ENCODE results near the gene CHST15.
A peak's percentile ranks its signal among the peaks of the same experiment; 100 is the strongest.

CHST15 gene

DNA sequence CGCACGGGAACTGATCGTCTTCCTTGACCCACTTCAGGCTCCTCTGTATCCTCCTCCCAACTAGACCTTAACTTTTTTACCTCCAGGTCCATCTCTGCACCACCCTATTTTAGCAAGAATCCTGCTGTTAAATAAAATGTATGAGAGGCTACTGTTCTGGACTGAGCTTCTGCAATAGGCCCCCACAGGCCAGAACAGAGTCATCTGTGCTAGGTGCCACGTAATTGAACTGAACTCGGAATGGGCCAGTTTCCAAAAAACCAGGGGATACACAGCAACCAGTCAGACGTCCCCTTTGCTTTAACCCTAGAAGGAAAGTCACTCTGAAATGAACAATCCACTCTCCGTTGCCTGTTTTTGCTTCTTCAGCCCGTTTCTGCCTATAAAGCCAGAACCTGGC is 71.3 kb downstream of the CHST15 start:
- Histone ChIP-seq H3K36me3 (ENCODE audit: control insufficient read depth, insufficient read depth, low read length) (0 out of 2 replicates have a peak, but pooled peaks cover 3% of the 10 kb centered on the region), H3K9ac (ENCODE audit: low read length) (no peak overlapping the region), H3K9me3 (ENCODE audit: control insufficient read depth, insufficient read depth, low read depth, low read length) (no peaks in the 10 kb centered on the region), H3K27me3 (ENCODE audit: control insufficient read depth, insufficient read depth, low read length) (no peaks in the 10 kb centered on the region), H3K4me3 (ENCODE audit: low read depth, low read length) (no peak overlapping the region), H3K27ac (ENCODE audit: low read depth, low read length) (peak overlapping the region; percentile 81), H3K4me1 (ENCODE audit: control insufficient read depth, insufficient read depth, low read length) (peaks cover 54% of the 10 kb centered on the region)

DNA sequence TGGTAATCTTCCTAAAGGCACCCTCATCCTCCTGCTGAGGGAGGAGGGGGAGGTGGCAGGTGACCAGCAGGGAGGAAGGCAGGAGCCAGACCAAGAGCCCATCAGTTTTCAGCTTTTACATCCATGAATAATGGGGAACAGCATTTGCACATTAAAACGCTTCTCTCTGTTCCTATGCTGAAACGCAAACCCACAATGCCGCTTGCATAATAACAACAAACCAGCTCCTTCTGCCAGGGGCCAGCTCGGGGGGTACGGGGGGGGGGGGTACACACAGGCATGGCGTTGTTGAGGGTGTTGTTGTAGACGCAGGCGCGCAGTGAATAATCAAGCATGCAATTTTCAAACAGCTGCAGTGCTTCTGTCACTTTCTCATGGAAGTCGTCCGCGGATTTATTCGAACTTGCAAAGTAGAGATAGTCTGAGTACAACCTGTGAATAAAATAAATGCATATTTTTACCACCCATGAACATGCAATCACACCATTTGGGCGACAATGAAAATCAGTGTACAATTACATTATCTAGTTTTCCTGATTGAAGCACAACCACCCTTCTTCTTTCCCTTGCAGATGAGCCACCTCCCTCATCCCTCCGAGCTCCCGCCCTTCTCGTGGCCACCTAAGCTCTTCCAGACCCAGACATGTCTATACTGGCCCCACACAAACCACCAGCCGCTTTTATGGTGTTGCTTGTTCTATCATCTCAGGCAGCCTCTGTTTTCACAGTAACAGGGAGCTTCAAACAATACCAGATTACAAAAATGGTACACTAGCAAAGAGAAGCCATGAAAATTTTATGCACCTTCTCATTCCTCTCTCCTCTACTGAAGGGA is 72.2 kb downstream of the CHST15 start:
- Histone ChIP-seq H3K4me1 (ENCODE audit: control insufficient read depth, insufficient read depth, low read length) (peaks cover 54% of the 10 kb centered on the region), H3K36me3 (ENCODE audit: control insufficient read depth, insufficient read depth, low read length) (0 out of 2 replicates have a peak, but pooled peaks cover 3% of the 10 kb centered on the region), H3K9ac (ENCODE audit: low read length) (peak overlapping the region; percentile 34), H3K27me3 (ENCODE audit: control insufficient read depth, insufficient read depth, low read length) (no peaks in the 10 kb centered on the region), H3K27ac (ENCODE audit: low read depth, low read length) (peak overlapping the region; percentile 81), H3K9me3 (ENCODE audit: control insufficient read depth, insufficient read depth, low read depth, low read length) (no peaks in the 10 kb centered on the region), H3K4me3 (ENCODE audit: low read depth, low read length) (peak overlapping the region; percentile 31)

DNA sequence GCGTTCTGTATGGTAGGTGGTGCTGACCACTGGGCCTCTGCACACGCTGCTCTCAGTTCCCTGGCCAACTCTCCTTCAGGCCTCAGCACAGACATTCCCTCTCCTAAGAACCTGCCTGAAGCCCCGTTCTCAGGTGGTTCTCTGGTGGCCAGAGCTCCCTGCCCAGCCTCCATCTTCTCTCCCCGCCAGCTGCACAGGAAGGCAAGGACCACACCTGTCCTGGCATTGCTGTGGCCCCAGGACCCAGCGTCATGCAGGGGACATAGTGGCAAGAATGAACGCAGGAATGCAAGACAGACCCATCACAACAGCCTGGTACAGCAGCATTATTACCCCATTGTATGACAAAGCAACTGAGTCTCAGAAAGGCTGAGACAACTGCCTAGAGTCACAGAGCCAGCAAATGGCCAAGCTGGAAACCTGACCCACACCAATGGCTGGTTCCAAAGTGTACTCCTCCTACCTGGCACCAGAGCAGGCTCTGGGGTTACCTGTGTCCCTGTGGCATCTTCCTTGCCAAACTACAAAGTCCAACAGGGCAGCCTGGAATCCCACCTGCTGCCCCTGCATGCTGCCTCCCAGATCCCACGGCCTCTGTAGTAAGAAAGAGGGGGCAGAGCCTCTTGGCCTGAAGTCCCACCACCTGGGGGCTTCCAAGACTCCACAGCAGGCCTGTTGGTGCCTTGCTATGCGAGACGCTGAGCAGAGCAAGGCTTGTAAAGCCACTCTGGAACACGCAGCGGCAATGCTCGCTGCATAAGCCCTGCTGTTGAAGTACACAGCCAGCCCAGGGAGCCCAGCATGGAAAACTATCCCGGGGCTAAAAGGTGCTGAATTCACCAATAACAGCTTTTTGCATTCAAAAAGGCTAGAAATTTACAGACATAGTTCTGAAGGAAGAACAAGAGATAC is 73.3 kb downstream of the CHST15 start:
- peak overlapping the region; percentile 31 for H3K4me3 ChIP-seq (ENCODE audit: low read depth, low read length)
- no peaks in the 10 kb centered on the region for H3K27me3 ChIP-seq (ENCODE audit: control insufficient read depth, insufficient read depth, low read length)
- H3K9me3 ChIP-seq (ENCODE audit: control insufficient read depth, insufficient read depth, low read depth, low read length): no peaks in the 10 kb centered on the region
- H3K4me1 ChIP-seq (ENCODE audit: control insufficient read depth, insufficient read depth, low read length): peaks cover 62% of the 10 kb centered on the region
- H3K27ac ChIP-seq (ENCODE audit: low read depth, low read length): peak overlapping the region; percentile 81
- H3K36me3 ChIP-seq (ENCODE audit: control insufficient read depth, insufficient read depth, low read length): 0 out of 2 replicates have a peak, but pooled peaks cover 3% of the 10 kb centered on the region
- H3K9ac ChIP-seq (ENCODE audit: low read length): peak overlapping the region; percentile 64

DNA sequence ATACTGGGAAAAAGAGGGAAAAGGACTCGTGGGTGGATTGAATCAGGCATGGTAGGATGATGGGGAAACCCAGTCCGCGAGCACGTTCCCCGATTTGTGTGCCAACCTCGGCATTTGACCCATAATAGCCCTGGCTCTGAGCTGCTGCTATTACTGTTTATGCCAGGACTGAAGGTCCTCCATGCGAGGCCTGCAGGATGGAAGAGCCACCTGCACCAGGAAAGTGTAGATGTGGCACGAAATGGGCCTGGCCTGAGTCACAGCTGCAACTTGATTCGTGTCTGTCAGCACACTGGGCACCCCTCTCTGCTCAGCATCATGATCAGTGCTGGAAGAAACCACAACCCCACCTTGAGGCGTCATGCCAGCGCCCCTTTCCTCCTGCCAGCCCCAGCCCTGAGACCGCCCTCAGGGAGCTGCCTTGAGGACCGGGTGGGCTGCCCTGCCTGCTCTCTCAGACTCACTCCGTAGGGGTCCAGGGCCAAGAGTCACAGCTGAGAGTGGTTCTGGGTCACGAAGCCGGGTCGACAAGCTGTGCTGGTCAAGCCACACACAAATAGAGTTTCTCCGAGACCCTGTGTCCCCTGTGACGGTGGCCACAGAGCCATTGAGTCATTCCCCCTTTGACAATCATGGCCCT is 74.4 kb downstream of the CHST15 start:
- Histone ChIP-seq H3K27ac (ENCODE audit: low read depth, low read length) (no peak overlapping the region), H3K9me3 (ENCODE audit: control insufficient read depth, insufficient read depth, low read depth, low read length) (peaks cover 1% of the 10 kb centered on the region; the same call in 1 of the 2 replicates), H3K4me3 (ENCODE audit: low read depth, low read length) (no peak overlapping the region), H3K27me3 (ENCODE audit: control insufficient read depth, insufficient read depth, low read length) (no peaks in the 10 kb centered on the region), H3K4me1 (ENCODE audit: control insufficient read depth, insufficient read depth, low read length) (peaks cover 62% of the 10 kb centered on the region), H3K9ac (ENCODE audit: low read length) (no peak overlapping the region), H3K36me3 (ENCODE audit: control insufficient read depth, insufficient read depth, low read length) (0 out of 2 replicates have a peak, but pooled peaks cover 6% of the 10 kb centered on the region)

DNA sequence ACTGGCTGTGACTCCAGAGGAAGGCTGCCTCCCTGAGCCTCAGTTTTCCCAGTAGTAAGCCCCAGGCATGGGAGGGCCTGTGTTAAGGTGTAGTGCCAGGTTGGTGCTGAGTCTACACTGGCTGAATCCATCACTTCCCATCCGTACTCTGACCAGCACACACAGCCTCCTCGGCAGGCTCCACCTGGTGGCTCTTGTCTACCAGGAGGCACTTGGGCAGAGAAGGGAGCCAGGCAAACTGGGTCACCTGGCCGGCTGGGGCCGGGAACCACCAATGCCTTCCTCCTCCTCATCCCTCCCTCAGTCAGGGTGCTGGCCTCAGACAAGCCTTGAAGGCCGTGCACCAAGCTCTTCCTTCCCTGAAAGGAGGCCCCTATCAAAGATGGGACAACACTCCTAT is 75.7 kb downstream of the CHST15 start:
- H3K4me1 ChIP-seq (ENCODE audit: control insufficient read depth, insufficient read depth, low read length): peaks cover 62% of the 10 kb centered on the region
- no peak overlapping the region for H3K9ac ChIP-seq (ENCODE audit: low read length)

GRCh38 chr10:124016804-124017375 is 76.5 kb downstream of the CHST15 start:
- H3K36me3 ChIP-seq (ENCODE audit: control insufficient read depth, insufficient read depth, low read length): 0 out of 2 replicates have a peak, but pooled peaks cover 8% of the 10 kb centered on the region
- no peak overlapping the region for H3K27ac ChIP-seq (ENCODE audit: low read depth, low read length)
- H3K9me3 ChIP-seq (ENCODE audit: control insufficient read depth, insufficient read depth, low read depth, low read length): peaks cover 11% of the 10 kb centered on the region
- H3K4me3 ChIP-seq (ENCODE audit: low read depth, low read length): no peak overlapping the region
- no peaks in the 10 kb centered on the region for H3K27me3 ChIP-seq (ENCODE audit: control insufficient read depth, insufficient read depth, low read length)
- peaks cover 56% of the 10 kb centered on the region for H3K4me1 ChIP-seq (ENCODE audit: control insufficient read depth, insufficient read depth, low read length)
- H3K9ac ChIP-seq (ENCODE audit: low read length): no peak overlapping the region

More for the DNA sequence above, 75.7 kb downstream of the CHST15 start:
- no peak overlapping the region for H3K27ac ChIP-seq (ENCODE audit: low read depth, low read length)
- H3K4me3 ChIP-seq (ENCODE audit: low read depth, low read length): no peak overlapping the region
- 0 out of 2 replicates have a peak, but pooled peaks cover 7% of the 10 kb centered on the region for H3K36me3 ChIP-seq (ENCODE audit: control insufficient read depth, insufficient read depth, low read length)
- H3K27me3 ChIP-seq (ENCODE audit: control insufficient read depth, insufficient read depth, low read length): no peaks in the 10 kb centered on the region
- peaks cover 11% of the 10 kb centered on the region for H3K9me3 ChIP-seq (ENCODE audit: control insufficient read depth, insufficient read depth, low read depth, low read length)

GRCh38 chr10:124015991-124016390 is 77.4 kb downstream of the CHST15 start:
- H3K27me3 ChIP-seq (ENCODE audit: control insufficient read depth, insufficient read depth, low read length): no peaks in the 10 kb centered on the region
- H3K36me3 ChIP-seq (ENCODE audit: control insufficient read depth, insufficient read depth, low read length): 0 out of 2 replicates have a peak, but pooled peaks cover 9% of the 10 kb centered on the region
- peaks cover 11% of the 10 kb centered on the region for H3K9me3 ChIP-seq (ENCODE audit: control insufficient read depth, insufficient read depth, low read depth, low read length)
- H3K27ac ChIP-seq (ENCODE audit: low read depth, low read length): no peak overlapping the region
- H3K4me3 ChIP-seq (ENCODE audit: low read depth, low read length): no peak overlapping the region
- peaks cover 48% of the 10 kb centered on the region for H3K4me1 ChIP-seq (ENCODE audit: control insufficient read depth, insufficient read depth, low read length)
- no peak overlapping the region for H3K9ac ChIP-seq (ENCODE audit: low read length)

DNA sequence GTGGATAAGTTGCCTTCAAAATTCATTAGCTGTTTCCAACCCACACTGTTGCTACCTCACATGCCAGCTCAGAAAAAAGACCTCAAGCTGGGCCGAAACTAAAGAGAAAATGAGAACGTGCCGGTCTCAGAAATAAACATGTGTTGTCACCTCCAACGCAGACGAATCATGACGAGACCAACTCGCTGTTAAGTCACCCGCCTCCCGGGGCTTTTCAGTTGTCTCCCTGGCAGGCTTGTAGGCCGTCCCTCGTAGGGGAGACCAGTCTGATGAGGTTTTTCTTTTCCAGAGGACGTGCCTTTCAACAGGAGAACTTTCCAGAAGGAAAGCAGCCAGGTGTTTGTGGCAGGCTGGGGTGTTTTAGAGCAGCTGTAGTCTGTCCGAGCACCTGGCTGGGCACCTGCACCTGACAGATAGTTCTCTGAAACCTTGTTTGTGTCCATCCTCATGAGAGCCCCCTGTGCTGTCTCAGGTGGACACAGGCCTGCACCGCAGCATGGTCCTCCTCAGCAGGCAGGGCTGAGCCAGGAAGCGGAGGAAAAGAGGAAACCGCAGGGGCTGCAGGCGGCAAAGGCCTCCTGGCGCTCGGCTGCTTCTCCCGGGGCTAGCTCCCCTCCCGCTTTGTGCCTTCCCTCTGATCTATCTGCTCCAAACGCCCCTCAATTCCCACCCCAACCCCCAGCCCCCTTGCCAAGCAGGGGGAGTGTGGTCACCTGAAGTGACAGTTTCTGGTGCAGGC is 78.8 kb downstream of the CHST15 start:
- Histone ChIP-seq H3K4me1 (ENCODE audit: control insufficient read depth, insufficient read depth, low read length) (peaks cover 38% of the 10 kb centered on the region), H3K4me3 (ENCODE audit: low read depth, low read length) (no peak overlapping the region), H3K9me3 (ENCODE audit: control insufficient read depth, insufficient read depth, low read depth, low read length) (peaks cover 11% of the 10 kb centered on the region), H3K9ac (ENCODE audit: low read length) (no peak overlapping the region), H3K27ac (ENCODE audit: low read depth, low read length) (no peak overlapping the region), H3K27me3 (ENCODE audit: control insufficient read depth, insufficient read depth, low read length) (no peaks in the 10 kb centered on the region), H3K36me3 (ENCODE audit: control insufficient read depth, insufficient read depth, low read length) (peaks cover 14% of the 10 kb centered on the region)

DNA sequence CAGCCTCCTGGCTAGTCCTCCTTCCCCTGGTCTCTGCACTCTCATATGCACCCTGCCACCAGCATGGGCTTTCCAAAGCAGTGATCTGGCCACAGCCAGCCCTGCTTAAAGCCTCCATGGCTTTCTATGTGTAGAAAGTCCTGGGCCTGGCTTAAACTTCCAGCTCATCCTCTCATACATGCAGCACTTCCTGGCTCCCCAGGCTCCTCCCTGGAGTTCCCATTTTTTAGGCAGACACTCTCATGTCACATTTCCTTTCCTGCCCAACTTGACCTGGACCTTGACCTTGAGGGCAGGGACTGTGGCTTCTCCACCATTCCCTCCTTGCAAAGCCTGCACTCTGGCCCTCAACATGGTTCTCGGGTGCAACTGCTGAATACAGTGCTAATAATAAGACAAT is 79.5 kb downstream of the CHST15 start:
- H3K4me3 ChIP-seq (ENCODE audit: low read depth, low read length): no peak overlapping the region
- peaks cover 32% of the 10 kb centered on the region for H3K4me1 ChIP-seq (ENCODE audit: control insufficient read depth, insufficient read depth, low read length)
- H3K36me3 ChIP-seq (ENCODE audit: control insufficient read depth, insufficient read depth, low read length): peaks cover 17% of the 10 kb centered on the region
- H3K27me3 ChIP-seq (ENCODE audit: control insufficient read depth, insufficient read depth, low read length): no peaks in the 10 kb centered on the region
- peaks cover 11% of the 10 kb centered on the region for H3K9me3 ChIP-seq (ENCODE audit: control insufficient read depth, insufficient read depth, low read depth, low read length)
- H3K27ac ChIP-seq (ENCODE audit: low read depth, low read length): no peak overlapping the region
- no peak overlapping the region for H3K9ac ChIP-seq (ENCODE audit: low read length)

GRCh38 chr10:124012991-124013390 is 80.4 kb downstream of the CHST15 start:
- Histone ChIP-seq H3K9me3 (ENCODE audit: control insufficient read depth, insufficient read depth, low read depth, low read length) (peaks cover 11% of the 10 kb centered on the region), H3K36me3 (ENCODE audit: control insufficient read depth, insufficient read depth, low read length) (peaks cover 25% of the 10 kb centered on the region), H3K27me3 (ENCODE audit: control insufficient read depth, insufficient read depth, low read length) (no peaks in the 10 kb centered on the region), H3K4me1 (ENCODE audit: control insufficient read depth, insufficient read depth, low read length) (peaks cover 27% of the 10 kb centered on the region), H3K4me3 (ENCODE audit: low read depth, low read length) (no peak overlapping the region), H3K27ac (ENCODE audit: low read depth, low read length) (no peak overlapping the region), H3K9ac (ENCODE audit: low read length) (no peak overlapping the region)

All from HUES6 (cell line).